ENCODE data around the gene CGB3.
A peak's percentile ranks its signal among the peaks of the same experiment; 100 is the strongest.
"Not testable (repeated sequence)": the region's sequence is repeated elsewhere in the genome, so short reads cannot be mapped to it uniquely, and the experiment has no call there.

CGB3 gene

DNA sequence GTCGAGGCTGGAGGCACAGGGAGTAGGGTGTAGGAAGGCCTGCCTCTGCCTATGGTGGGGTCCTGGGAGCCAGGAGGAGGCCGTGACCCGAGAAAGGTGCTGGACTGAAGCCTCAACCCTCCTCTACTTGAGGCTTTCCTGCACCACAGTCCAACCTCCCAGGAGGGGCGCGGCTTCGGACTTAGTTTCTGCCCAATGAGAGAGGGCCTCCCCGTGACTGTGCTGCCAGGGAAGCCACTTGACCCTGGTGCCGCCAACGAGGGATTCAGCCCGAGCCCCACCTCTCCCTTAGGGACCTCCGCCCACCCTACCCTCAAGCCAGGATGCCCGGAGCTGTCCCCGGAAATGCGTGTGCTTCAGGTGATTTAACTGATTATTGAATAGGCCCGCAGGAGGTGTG lies at the start of gene CGB3:
Gene CGB3 (minus strand): TSS at position 101 of the 400 bp plus-strand sequence. CDS start 362 bp downstream, outside the sequence.
- not testable (repeated sequence) for FAIRE-seq

DNA sequence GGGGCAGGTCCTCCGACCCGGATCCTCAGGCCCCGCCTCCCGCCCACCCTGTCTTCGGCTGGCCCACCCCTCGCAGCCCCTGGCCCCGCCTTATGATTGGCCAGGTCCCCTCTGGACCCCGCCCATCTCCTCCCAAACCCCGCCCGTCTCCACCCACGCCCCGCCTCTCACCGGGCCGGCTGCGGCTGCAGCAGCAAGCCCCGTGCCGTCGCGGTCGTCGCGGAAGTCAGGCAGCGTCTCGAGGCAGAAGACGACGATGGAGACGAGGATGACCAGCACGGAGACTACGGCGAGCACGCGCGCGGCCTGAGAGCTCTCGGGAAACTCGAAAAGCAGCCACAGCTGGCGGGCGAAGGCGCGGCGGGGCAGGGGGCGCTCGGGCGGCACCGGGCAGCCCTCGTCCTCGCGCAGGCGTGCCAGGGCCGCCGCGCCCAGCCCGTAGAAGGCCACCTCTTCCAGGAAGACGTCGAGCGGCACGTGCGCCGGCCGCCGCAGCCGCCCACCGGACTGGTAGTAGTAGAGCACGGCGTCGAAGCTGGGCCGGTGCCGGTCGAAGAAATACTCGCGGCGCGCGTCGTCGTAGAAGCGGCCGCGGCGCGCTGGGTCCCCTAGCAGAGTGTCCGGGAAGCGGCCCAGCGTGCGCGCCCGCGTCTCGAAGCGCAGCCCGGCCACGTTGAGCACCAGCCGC lies 47.9 kb upstream of the CGB3 start:
- FAIRE-seq, result no peak
- no peak for DNase-seq (ENCODE audit: extremely low spot score, insufficient read length, low read depth)

More for the DNA sequence above, at the start of gene CGB3:
- not testable (repeated sequence) for DNase-seq (ENCODE audit: extremely low spot score, insufficient read length, low read depth)

DNA sequence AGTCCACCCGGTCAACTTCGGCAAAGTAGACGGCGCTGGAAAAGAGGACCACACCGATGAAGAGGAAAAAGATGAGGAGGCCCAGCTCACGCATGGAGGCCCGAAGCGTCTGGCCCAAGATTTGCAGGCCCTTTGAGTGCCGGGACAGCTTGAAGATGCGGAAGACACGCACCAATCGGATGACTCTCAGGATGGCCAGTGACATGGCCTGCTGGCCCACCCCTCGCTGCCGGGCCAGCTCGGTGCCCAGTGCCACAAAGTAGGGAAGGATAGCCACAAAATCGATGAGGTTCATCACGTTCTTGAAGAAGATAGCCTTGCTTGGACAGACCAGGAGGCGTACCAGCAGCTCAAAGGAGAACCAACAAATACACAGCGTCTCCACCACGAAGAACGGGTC lies 46.3 kb upstream of the CGB3 start:
- DNase-seq (ENCODE audit: extremely low spot score, insufficient read length, low read depth), result no peak
- no peak for FAIRE-seq

DNA sequence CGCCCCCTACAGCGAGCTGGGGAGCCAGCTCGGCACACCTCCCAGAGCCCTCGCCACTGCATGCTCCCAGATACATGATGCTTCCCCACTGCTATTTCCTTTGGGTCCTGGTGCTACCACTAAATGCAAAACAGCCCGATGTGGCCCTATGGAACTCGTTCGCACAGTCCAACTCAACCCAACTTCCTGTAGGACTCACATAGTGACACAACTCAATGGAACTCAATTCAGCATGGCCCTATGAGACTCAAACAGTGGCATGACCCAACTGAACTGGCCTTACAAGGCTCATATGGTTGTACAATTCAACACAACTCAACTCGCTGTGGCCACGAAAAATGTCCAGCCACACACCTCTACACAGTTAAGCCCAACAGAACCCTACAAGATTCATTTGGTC lies 44.9 kb upstream of the CGB3 start:
- no peak for FAIRE-seq
- no peak for DNase-seq (ENCODE audit: extremely low spot score, insufficient read length, low read depth)

DNA sequence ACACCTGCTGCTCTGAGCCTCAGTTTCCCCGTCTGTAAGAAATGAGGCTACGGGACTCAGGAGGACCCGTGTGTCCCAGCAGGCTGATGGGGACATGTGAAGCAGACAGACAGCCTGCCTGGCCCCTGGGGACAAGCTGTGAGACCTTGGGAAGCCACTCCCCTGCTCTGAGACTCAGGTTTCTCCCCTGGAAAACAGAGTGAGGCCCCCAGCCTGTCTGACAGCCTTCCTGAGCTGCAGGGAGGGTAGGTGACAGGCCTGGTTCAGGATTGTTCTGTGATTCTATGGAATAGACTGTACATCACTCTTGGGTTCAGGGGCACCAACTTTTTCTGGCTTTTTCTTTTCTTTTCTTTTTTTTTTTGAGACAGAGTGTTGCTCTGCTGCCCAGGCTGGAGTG lies 43.4 kb upstream of the CGB3 start:
- no peak for FAIRE-seq
- DNase-seq (ENCODE audit: extremely low spot score, insufficient read length, low read depth), result no peak

DNA sequence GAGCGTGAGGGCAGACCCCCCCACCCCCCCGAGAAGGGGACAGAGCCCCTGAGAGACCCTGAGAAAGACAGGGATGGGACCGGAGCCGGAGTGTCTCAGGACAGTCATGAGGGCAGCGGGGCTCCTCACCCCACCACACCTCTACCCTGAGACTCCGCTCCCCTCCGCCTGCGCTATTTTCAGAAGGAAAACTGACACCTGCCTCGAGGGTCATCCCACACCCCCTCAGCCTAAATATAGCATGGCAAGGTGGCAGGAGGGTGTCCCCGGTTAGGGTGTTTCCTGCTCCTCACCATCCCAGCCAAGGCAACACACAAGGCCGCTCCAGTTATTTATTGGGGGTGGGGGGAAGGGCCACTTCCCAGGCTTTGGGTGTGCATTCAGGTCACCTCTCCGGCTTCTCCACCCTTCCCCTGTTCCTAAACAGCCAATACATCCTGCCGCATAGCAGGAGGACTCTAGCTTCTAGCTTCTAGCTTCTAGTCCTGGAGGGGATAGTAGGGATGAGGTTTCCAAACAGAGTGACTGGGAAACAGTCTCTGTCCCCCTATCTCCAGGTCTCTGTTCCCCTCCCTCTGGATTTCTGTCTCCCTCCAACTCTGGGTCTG lies 41.9 kb upstream of the CGB3 start:
- DNase-seq (ENCODE audit: extremely low spot score, insufficient read length, low read depth) (no peak), FAIRE-seq (no peak)

DNA sequence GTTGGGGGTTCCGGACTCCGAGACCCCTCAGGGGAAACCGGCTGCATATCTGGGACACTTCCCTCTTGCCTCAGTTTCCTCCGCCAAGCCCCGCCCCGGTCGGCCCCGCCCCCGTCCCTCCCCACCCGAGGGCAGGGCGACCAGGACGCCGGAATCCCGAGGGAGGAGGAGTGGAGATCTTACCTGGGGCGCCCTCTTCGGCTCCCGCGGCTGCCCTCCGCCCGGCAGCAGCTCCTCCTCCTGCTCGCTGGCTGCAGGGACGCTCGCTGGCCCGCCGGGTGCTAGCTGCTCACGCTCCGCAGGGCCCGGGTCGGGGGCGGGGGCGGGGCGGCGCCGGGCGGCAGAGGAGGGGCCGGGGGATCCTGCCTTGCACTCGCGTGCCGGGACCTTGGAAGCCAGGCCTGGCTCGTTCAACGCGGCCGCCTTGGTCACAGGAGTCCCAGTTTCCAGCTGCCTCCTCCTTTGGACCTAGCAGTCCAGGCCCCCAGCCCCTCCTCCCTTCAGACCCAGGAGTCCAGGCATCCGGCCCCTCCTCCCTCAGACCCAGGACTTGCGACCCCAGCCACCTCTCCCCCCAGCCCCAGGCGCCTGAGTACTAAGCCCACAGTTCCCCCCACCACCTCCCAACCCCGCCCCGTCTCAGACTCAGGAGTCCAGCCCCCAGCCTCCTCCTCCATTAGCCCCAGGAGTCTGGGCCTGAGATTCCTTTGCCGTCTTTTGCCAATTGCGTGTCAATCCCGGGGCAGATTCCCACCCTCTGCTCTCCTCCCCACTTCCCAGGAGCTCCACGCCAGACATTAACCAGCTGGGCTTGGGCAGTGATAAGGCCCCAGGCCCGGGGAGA lies 40.9 kb upstream of the CGB3 start, which contains the start of gene NTF4:
Gene NTF4 (minus strand): TSS at position 51 of the 844 bp plus-strand sequence. CDS start 2,821 bp downstream, outside the sequence.
- DNase-seq (ENCODE audit: extremely low spot score, insufficient read length, low read depth), result no peak
- FAIRE-seq, result no peak

DNA sequence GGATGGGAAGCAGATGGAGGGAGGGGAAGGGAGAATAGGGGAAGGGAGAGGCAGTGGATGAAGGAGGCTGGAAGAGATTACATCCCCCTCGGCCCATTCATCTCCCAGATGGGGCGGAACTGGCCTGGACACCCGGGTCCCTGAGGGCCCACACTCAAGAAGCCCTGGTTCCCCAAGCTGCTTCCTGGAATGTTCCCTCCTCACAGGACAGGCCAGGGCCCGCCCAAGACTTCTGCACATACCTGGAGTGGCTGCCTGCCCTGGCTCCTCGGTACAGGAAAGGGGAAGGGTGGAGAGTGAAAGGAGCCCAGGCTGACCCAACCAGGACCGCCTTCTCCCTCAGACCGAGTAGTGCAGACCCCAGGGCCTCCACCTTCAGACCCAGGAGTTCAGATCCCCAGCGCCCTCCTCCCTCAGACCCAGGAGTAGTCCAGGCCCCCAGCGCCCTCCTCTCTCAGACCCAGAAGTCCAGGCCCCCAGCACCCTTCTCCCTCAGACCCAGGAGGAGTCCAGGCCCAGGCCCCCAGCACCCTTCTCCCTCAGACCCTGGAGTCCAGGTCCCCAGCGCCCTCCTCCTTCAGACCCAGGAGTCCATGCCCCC lies 40.0 kb upstream of the CGB3 start:
- no peak for DNase-seq (ENCODE audit: extremely low spot score, insufficient read length, low read depth)
- FAIRE-seq, result no peak

DNA sequence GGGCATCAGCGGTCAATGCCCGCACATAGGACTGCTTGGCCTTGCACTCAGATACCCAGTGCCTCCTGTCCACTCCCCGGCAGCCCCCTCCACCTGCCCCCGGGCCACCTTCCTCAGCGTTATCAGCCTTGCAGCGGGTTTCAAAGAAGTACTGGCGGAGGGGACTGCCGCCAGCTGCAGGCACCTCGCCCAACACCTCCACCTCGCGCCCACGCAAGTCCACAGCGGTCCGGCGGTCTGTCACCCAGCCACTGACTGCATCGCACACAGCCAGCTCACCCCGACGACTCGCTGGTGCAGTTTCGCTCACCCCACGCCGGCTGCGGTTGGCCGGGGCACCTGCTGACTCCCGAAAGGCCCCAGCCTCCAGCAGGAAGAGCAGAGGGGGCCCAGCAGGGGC lies 37.3 kb upstream of the CGB3 start:
- DNase-seq (ENCODE audit: extremely low spot score, insufficient read length, low read depth) (no peak), FAIRE-seq (no peak)

DNA sequence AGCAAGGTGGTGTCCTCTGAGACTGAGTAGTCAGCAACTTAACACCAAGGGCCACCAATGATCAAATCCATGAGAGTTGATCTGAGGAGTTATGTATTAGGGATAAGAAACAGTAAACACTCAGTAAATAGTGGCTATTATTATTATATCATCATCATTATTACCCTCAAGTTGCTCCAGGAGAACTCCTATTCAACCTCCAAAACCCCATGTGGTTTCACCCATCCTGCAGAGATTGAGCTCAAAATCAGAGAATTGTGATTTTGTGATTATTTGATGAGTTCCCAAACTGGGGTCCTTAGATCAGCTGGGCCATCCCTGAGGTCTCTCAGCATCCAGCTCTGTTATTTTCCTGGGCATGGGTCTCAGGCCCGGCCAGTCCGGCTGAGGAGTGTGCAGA lies 36.9 kb upstream of the CGB3 start:
- DNase-seq (ENCODE audit: extremely low spot score, insufficient read length, low read depth), result no peak
- FAIRE-seq, result no peak

DNA sequence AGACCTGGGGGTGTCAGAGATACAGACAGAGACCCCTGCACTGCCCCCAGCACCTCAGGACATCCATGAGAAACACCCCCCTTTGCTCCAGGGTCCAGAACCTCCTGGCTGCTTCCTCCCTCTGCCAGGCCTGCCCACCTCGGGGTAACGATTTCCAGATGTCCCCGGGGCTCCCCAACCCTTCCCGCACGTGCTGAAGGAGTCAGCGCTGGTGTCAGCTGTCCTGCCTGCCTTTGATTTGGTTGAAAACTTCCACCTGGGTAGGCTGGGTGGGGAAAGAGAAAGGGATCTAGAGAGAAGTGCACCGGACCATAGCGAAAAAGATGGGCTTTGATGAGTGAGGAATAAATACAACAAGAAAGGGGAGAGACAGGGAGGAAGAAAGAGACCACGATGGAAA lies 34.9 kb upstream of the CGB3 start:
- DNase-seq (ENCODE audit: extremely low spot score, insufficient read length, low read depth) (no peak), FAIRE-seq (no peak)

DNA sequence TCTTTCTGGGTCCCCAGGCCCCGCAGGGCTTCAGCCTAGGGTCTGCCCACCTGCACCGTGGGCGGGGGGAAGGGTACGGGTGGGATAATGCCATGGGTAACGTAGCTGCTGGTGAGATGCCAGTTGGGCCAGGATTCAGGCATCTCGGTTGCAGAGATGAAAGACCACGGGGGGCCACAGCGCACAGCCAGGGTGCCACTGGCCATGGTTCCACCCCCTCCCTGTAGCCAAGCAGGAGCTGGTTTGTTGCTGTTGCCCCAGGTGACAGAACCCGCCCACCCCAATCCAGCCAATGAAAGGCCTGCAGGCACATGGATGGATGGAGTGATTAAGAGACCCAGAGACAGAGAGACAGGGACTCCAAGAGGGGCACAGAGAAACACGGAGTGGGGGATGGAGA lies 34.4 kb upstream of the CGB3 start:
- no peak for FAIRE-seq

DNA sequence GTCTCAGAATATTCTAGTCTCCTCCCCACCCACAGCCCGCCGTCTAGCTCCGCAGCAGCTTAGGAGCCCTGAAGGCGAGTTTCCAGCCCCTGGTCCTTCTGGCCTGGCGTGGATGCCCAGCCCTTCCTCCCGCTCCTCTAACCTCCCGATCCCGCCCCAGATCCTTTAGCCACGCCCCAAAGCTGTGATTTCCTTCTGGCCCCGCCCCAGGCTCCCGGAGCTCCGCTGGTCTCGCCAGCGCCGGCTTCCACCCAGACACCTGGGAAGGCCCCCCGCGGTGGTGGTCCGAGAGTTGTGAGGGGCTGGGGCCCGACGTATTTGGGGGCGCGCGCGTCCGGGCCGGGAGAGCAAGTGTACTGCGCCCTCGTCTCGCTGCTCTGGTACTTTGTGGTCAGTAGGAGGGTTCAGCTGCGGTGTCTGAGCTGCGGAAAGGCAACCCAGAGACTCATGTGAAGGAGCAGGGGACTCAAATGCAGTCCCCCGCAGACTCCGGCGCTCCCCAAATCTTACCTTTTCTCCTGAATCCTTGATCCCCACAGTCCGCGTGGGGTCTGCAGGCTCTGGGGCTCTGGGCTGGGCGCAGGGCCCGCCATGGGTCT lies 33.6 kb upstream of the CGB3 start, which contains the start of gene CGB7:
Gene CGB7 (minus strand): TSS at position 114 of the 599 bp plus-strand sequence. CDS start 2,374 bp downstream, outside the sequence.
- FAIRE-seq (no peak), DNase-seq (ENCODE audit: extremely low spot score, insufficient read length, low read depth) (no peak)

More for the DNA sequence above, 34.4 kb upstream of the CGB3 start:
- DNase-seq (ENCODE audit: extremely low spot score, insufficient read length, low read depth), result no peak

DNA sequence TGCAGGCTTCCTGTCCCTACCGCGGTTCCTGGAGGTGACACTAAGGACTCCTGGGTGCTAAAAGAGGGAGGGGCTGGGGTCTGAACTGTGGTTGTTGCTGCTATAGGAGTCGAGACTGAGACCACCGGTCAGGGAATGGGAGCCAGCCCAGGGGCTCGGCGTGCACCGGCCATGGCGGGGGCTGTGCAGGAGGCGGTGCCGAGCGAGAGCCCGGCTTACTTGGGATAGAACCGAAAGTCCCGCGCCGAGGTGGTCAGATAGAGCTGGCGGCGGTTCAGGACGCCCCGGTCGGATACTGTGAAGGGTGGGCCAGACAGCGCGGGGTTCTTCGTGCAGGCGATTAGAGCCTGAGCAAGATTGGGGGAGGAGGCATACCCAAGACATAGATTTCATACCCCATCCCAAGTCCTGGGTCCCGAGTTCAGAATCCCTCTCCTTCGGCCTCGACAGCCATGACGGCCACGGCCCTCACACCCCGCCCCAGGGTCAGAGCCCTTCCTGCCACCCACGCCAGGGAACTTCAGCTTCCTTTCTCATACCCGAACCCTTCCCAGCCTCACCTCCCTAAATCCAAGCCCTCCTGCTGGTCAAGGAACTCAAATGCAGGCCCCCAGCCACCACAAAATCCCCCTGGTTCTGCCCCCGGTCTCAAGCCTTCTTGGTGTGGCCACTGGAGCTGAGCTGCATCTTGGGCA lies 32.9 kb upstream of the CGB3 start:
- DNase-seq (ENCODE audit: extremely low spot score, insufficient read length, low read depth); FAIRE-seq: not testable (repeated sequence)

DNA sequence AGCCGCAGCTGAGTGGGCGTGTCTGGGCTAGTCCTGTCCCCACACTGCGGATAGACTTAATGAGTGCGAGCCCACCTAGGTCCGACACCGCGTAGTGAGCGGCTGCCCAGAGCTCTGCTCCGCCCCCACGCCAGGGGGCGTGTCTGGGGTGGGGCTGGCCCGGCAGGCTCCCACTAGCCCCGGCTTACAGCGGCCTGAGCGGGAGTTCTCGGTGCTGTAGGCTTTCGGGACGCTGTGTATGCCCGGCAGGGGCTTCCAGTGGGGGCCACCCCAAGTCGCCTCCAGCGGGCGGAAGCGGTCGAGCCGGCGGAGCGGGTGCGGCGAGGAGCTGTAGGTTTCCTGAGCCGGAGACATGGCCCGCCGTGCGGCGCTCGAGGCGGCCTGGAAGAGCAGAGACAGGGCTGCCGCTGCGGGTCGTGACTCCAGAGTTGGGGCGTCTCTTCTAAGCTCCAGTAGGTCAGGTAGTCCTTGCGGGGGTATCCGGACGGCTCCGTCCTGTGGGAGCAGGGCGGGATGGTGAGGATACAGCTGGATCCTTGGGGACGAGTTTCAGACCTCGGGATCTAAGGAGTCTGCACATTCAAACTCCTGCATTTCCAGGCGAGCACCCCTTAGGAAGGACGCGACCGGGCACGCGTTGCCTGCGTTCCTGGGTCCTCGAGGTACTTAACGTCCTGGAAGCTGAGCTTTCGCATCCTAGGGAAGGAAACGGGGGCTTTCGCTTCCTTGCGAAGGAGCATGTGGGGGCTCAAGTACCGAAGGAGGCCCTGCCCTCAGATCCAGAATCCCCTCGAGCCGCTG lies 32.2 kb upstream of the CGB3 start:
- FAIRE-seq (no peak), DNase-seq (ENCODE audit: extremely low spot score, insufficient read length, low read depth) (peak; percentile 49)

DNA sequence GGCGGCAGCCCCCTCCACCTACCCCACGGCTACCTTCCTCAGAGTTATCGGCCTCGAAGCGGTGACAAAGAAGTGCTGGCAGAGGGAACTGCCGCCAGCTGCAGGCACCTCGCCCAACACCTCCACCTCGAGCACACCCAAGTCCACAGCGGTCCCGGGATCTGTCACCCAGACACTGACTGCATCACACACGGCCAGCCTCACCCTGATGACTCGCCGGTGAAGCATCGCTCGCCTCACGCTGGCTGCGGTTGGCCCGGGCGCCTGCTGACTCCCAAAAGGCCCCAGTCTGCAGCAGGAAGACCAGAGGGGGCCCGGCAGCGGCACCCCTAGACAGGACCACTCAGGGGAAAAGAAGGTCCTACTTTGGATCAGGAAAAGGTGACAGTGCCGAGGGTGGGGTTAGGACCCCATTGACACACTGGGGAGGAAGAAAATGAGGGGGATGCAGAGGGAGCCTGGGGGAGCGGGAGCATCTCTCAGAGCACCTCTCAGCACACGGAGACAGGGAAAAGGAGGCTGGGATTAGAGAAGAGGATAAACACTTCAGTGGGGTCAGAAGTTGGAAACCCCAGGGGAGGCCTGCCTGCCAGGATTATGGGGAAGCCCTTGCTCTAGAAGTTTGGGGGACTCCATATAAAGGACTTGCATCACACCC lies 26.4 kb upstream of the CGB3 start:
- not testable (repeated sequence) for DNase-seq (ENCODE audit: extremely low spot score, insufficient read length, low read depth); FAIRE-seq

DNA sequence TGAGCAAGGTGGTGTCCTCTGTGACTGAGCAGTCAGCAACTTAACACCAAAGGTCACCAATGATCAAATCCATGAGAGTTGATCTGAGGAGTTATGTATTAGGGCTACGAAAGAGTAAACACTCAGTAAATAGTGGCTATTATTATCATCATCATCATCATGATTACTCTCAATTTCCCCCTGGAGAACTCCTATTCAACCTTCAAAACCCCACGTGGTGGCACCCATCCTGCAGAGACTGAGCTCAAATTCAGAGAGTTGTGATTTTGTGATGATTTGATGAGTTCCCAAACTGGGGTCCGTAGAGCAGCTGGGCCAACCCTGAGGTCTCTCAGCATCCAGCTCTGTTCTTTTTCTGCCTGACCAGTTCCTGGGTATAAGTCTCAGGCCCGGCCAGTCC lies 25.7 kb upstream of the CGB3 start:
- not testable (repeated sequence) for DNase-seq (ENCODE audit: extremely low spot score, insufficient read length, low read depth); FAIRE-seq

DNA sequence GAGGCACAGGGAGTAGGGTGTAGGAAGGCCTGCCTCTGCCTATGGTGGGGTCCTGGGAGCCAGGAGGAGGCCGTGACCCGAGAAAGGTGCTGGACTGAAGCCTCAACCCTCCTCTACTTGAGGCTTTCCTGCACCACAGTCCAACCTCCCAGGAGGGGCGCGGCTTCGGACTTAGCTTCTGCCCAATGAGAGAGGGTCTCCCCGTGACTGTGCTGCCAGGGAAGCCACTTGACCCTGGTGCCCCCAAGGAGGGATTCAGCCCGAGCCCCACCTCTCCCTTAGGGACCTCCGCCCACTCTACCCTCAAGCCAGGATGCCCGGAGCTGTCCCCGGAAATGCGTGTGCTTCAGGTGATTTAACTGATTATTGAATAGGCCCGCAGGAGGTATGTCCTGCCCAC lies 24.9 kb upstream of the CGB3 start, which contains the start of gene CGB8:
Gene CGB8 (minus strand): TSS at position 101 of the 400 bp plus-strand sequence. CDS start 372 bp downstream, outside the sequence.
- FAIRE-seq; DNase-seq (ENCODE audit: extremely low spot score, insufficient read length, low read depth): not testable (repeated sequence)

Measured in GM18507 (cell line).